ENCODE data around the gene NFASC.

- no peak for TF ChIP-seq CTCF (conservative IDR thresholded peaks at IDR 0.05; ENCODE audit: low read depth in 2 of 2)
- TF ChIP-seq EZH2 (IDR thresholded peaks at IDR 0.05; ENCODE audit: low read depth, unreplicated experiment), result no peak
- no peak for TF ChIP-seq JUNB (IDR thresholded peaks at IDR 0.05; ENCODE audit: unreplicated experiment)
- TF ChIP-seq REST (IDR thresholded peaks at IDR 0.05; ENCODE audit: unreplicated experiment), result no peak
- no peak for TF ChIP-seq POLR2AphosphoS5 (IDR thresholded peaks at IDR 0.05; ENCODE audit: low read depth)
- no peak for TF ChIP-seq STAT1 (IDR thresholded peaks at IDR 0.05; ENCODE audit: unreplicated experiment)
- no peak for TF ChIP-seq EZH2phosphoT487 (IDR thresholded peaks at IDR 0.05; ENCODE audit: unreplicated experiment)
- TF ChIP-seq ZNF114 (CRISPR knock-in tag; IDR thresholded peaks at IDR 0.05), result no peak
These were observed 26.3 kb downstream of the NFASC start for GRCh38 chr1:204896787-204897469.
